IMR-90 (cell line): ENCODE results near the gene MFN2. TPM values are rescaled to one million over a fixed set of nuclear protein-coding genes. Genes with fewer than 3 reads are reported as not detected.

Experiments used
- ATAC-seq: fragments of 200-7000 bp; cut with Tn5 transposase; 2 replicates; pipeline ENCODE4 v1.9.1; 2020; ENCODE audit warnings: low read depth, mild to moderate bottlenecking, moderate library complexity
- BruUV-seq: library from RNA; stranded (reverse); fragments of 400-500 nt; replicated peaks from 2 replicates; lab custom pipeline; 2021; lab: Mats Ljungman, UMichigan
- CTCF ChIA-PET: fragments of 300-600 bp; formaldehyde crosslinking; extraction: SDS; loops from one replicate; lab custom pipeline; 2021; ENCODE audit warnings: antibody characterized with exemption; lab: Yijun Ruan, JAX
- POLR2A ChIA-PET: fragments of 300-600 bp; sonication (Branson Sonifier 250); formaldehyde crosslinking; loops from one replicate; lab custom pipeline; 2022; ENCODE audit warnings: antibody characterized with exemption; ENCODE audit not compliant: unreplicated experiment; lab: Charles Lee
- DNase-seq: peaks from one replicate; pipeline ENCODE4 v3.0.0; 2013
- H2AFZ ChIP-seq: replicated peaks from 2 replicates; pipeline ENCODE3; 2013; ENCODE audit warnings: low read length, mild to moderate bottlenecking; ENCODE audit not compliant: poor library complexity
- H2AK5ac ChIP-seq: 2 replicates; pipeline ENCODE4 v1.6.1; 2013; ENCODE audit warnings: low read depth, low read length, inconsistent platforms
- H2AK9ac ChIP-seq: replicated peaks from 2 replicates; pipeline ENCODE3; 2013; ENCODE audit warnings: mild to moderate bottlenecking, low read depth, low read length, moderate library complexity; ENCODE audit not compliant: poor library complexity
- H2BK120ac ChIP-seq: 2 replicates; pipeline ENCODE4 v1.6.1; 2013; ENCODE audit warnings: low read depth, low read length, inconsistent platforms
- H2BK15ac ChIP-seq: 3 replicates; pipeline ENCODE4 v1.6.1; 2013; ENCODE audit warnings: low read depth, low read length, inconsistent platforms
- H2BK20ac ChIP-seq: 2 replicates; pipeline ENCODE4 v1.6.1; 2013; ENCODE audit warnings: low read depth, mild to moderate bottlenecking, inconsistent platforms, low read length, moderate library complexity
- H2BK5ac ChIP-seq: 2 replicates; pipeline ENCODE4 v1.6.1; 2013; ENCODE audit warnings: mild to moderate bottlenecking, low read depth, low read length, inconsistent platforms; ENCODE audit not compliant: poor library complexity, severe bottlenecking
- H3K14ac ChIP-seq: replicated peaks from 2 replicates; pipeline ENCODE4 v1.6.1; 2013; ENCODE audit warnings: low read depth, low read length, inconsistent platforms
- H3K18ac ChIP-seq: 2 replicates; pipeline ENCODE4 v1.6.1; 2013; ENCODE audit warnings: low read depth, low read length, control low read depth
- H3K23ac ChIP-seq: 2 replicates; pipeline ENCODE4 v1.6.1; 2013; ENCODE audit warnings: low read depth, low read length, inconsistent platforms
- H3K27ac ChIP-seq: 2 replicates; pipeline ENCODE4 v1.5.1; 2013; ENCODE audit warnings: mild to moderate bottlenecking, control low read depth, low read length; ENCODE audit not compliant: insufficient read depth
- H3K27me3 ChIP-seq: 2 replicates; pipeline ENCODE4 v1.6.1; 2013; ENCODE audit warnings: low read length; ENCODE audit not compliant: control insufficient read depth, insufficient read depth
- H3K36me3 ChIP-seq: 2 replicates; pipeline ENCODE4 v1.6.1; 2013; ENCODE audit warnings: low read length, mixed read lengths; ENCODE audit not compliant: control insufficient read depth, insufficient read depth
- H3K4ac ChIP-seq: 2 replicates; pipeline ENCODE4 v1.6.1; 2013; ENCODE audit warnings: low read depth, low read length, inconsistent platforms
- H3K4me1 ChIP-seq: 2 replicates; pipeline ENCODE4 v1.6.1; 2013; ENCODE audit warnings: low read length, mixed read lengths; ENCODE audit not compliant: control insufficient read depth, insufficient read depth
- H3K4me2 ChIP-seq: 2 replicates; pipeline ENCODE4 v1.6.1; 2013; ENCODE audit warnings: low read depth, mild to moderate bottlenecking, control low read depth, low read length, moderate library complexity
- H3K4me3 ChIP-seq: 2 replicates; pipeline ENCODE4 v1.5.1; 2013; ENCODE audit warnings: low read depth, mild to moderate bottlenecking, control low read depth, low read length, moderate library complexity; ENCODE audit not compliant: insufficient read depth
- H3K56ac ChIP-seq: 2 replicates; pipeline ENCODE4 v1.6.1; 2013; ENCODE audit warnings: low read length, inconsistent platforms; ENCODE audit not compliant: insufficient read depth; ENCODE audit errors: extremely low read depth
- H3K79me1 ChIP-seq, 2 experiments: 2 replicates each; pipeline ENCODE4 v1.6.1; 2013; ENCODE audit warnings: low read length in 2 of 2, inconsistent platforms in 1 of 2, low read depth in 1 of 2
- H3K9ac ChIP-seq: 2 replicates; pipeline ENCODE4 v1.6.1; 2013; ENCODE audit warnings: low read depth, low read length, control low read depth
- H3K9me1 ChIP-seq: 2 replicates; pipeline ENCODE4 v1.6.1; 2013; ENCODE audit warnings: low read length, inconsistent platforms; ENCODE audit not compliant: insufficient read depth
- H3K9me3 ChIP-seq: 2 replicates; pipeline ENCODE4 v1.6.1; 2013; ENCODE audit warnings: low read length; ENCODE audit not compliant: control insufficient read depth, insufficient read depth
- H4K20me1 ChIP-seq: 2 replicates; pipeline ENCODE4 v1.6.1; 2013; ENCODE audit warnings: low read length, inconsistent platforms; ENCODE audit not compliant: insufficient read depth
- H4K5ac ChIP-seq: 2 replicates; pipeline ENCODE4 v1.6.1; 2013; ENCODE audit warnings: mild to moderate bottlenecking, low read depth, low read length, control low read depth
- H4K8ac ChIP-seq, 2 experiments: 2 replicates each; pipeline ENCODE4 v1.6.1; 2013; ENCODE audit warnings: low read depth in 2 of 2, low read length in 2 of 2, control low read depth in 1 of 2, inconsistent platforms in 1 of 2
- H4K91ac ChIP-seq: 2 replicates; pipeline ENCODE4 v1.6.1; 2013; ENCODE audit warnings: low read depth, low read length, inconsistent platforms; ENCODE audit not compliant: insufficient read depth
- BHLHE40 ChIP-seq: fragments of 150-350 bp; IDR thresholded peaks from 2 replicates; pipeline ENCODE4 v1.6.1; 2016; ENCODE audit warnings: mild to moderate bottlenecking, low read depth, low read length
- CHD1 ChIP-seq: IDR thresholded peaks from 2 replicates; pipeline ENCODE4 v1.6.1; 2012; ENCODE audit warnings: low read depth, low read length, improper control_type of control experiment
- ELK1 ChIP-seq: fragments of 150-350 bp; IDR thresholded peaks from 2 replicates; pipeline ENCODE4 v1.6.1; 2016; ENCODE audit warnings: low read depth, mild to moderate bottlenecking, low read length, moderate library complexity, borderline replicate concordance
- FOS ChIP-seq: fragments of 150-350 bp; IDR thresholded peaks from 2 replicates; pipeline ENCODE4 v1.6.1; 2016; ENCODE audit warnings: low read depth, low read length
- MAZ ChIP-seq: IDR thresholded peaks from 2 replicates; pipeline ENCODE4 v1.6.1; 2012; ENCODE audit warnings: low read depth, mild to moderate bottlenecking, low read length, improper control_type of control experiment, moderate library complexity, borderline replicate concordance
- MXI1 ChIP-seq: IDR thresholded peaks from 2 replicates; pipeline ENCODE4 v1.6.1; 2012; ENCODE audit warnings: low read depth, mild to moderate bottlenecking, low read length, moderate library complexity, borderline replicate concordance
- NFE2L2 ChIP-seq: fragments of 150-350 bp; IDR thresholded peaks from 2 replicates; pipeline ENCODE4 v1.6.1; 2016; ENCODE audit warnings: low read depth, mild to moderate bottlenecking, low read length
- POLR2A ChIP-seq: IDR thresholded peaks from 2 replicates; pipeline ENCODE4 v1.6.1; 2012; ENCODE audit warnings: mild to moderate bottlenecking, low read depth, low read length
- RAD21 ChIP-seq: IDR thresholded peaks from 2 replicates; pipeline ENCODE4 v1.6.1; 2012; ENCODE audit warnings: low read length, improper control_type of control experiment
- WGBS, 2 experiments: methylation state at CpG; one replicate each; pipeline versions ENCODE4 v1.1.5 to v1.1.7; 2013; ENCODE audit warnings: missing lambda C conversion rate in 2 of 2; ENCODE audit not compliant: insufficient read length in 1 of 2; ENCODE audit errors: extremely low coverage in 2 of 2; 5-methylcytosine and 5-hydroxymethylcytosine counted together
- dilution Hi-C: fragments of 300-500 bp; cut with HindIII; formaldehyde crosslinking; loops from one replicate; pipeline ENCODE4 v1.14.3; 2018; ENCODE audit warnings: low sequenced_read_pairs; ENCODE audit not compliant: unreplicated experiment
- in situ Hi-C: fragments of 300-500 bp; cut with MboI; formaldehyde crosslinking; loops from 3 replicates; pipeline ENCODE4 v1.14.3; 2019; ENCODE audit warnings: low sequenced_read_pairs, inconsistent platforms, mixed read lengths
- intact Hi-C: fragments of 100-400 bp; cut with micrococcal nuclease; formaldehyde crosslinking; loops from 2 replicates; pipeline ENCODE4 v1.10.0; 2022
- polyA plus RNA-seq, 3 experiments: library from polyadenylated mRNA; depleted of rRNA; stranded (reverse); fragments of >200 nt; gene quantifications; 2 replicates each; pipeline ENCODE4 v1.2.3, GENCODE V29; 2012; ENCODE audit warnings: low replicate concordance in 1 of 3
- total RNA-seq: library from RNA; depleted of rRNA; stranded (reverse); fragments of >200 nt; gene quantifications from 2 replicates; pipeline ENCODE4 v1.2.3, GENCODE V29; 2012

MFN2 gene
- total and polyA plus RNA-seq, 2 of the 4 experiments (the other 2 are of a cell fraction), result 52.8 to 84.2 TPM

DNA sequence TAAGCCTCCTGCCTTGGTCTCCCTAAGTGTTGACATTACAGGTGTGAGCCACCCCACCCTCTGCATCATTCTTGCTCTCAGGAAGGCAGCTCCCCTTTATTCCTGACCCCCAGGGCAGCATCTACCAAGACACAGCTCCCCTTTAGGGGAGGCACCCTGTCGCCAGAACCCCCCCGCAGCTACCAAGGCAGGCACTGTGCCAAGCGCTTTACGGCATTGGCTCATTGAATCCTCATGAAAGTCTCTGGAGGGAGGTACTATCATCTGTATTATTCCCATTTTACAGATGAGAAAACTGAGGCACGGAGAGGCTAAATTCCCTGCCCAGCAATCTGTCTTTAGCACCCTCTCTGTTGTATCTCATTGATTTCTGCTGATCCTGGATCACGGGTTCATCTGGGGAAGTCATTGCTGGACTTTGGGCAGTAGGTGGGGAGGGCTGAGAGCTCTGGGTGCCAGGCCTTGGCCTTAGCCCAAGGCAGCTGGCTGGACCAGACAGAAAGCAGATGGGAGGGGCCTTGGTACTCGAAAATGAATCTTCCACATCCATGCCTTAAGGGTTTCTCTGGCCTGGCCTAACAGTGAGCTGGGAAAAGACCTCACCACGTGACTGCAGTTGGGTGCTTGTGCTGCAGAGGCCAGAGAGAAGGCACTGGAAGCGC is 39.9 kb upstream of the MFN2 start:
- H3K56ac ChIP-seq, result no peak overlapping the region
- H4K5ac ChIP-seq, result no peak overlapping the region
- no peak overlapping the region for H2AK9ac ChIP-seq
- no peak overlapping the region for H3K14ac ChIP-seq
- H3K79me1 ChIP-seq, result peaks cover 18 to 80% of the 10 kb centered on the region in 2 experiments
- no peaks in the 10 kb centered on the region for H3K9me3 ChIP-seq
- no peak overlapping the region for H3K18ac ChIP-seq
- no peak overlapping the region for H2BK120ac ChIP-seq
- no peak overlapping the region for H3K9ac ChIP-seq
- no TSS peak for BruUV-seq
- intact Hi-C loops, result no loop called here
- H2BK15ac ChIP-seq, result no peak overlapping the region
- H3K23ac ChIP-seq, result no peak overlapping the region
- H4K91ac ChIP-seq, result no peak overlapping the region
- no CpG with 5 or more reads among the region's 9 CpGs for WGBS, 2 experiments
- H3K4me2 ChIP-seq, result no peak overlapping the region
- H2BK20ac ChIP-seq, result no peak overlapping the region
- peaks cover 19% of the 10 kb centered on the region for H3K9me1 ChIP-seq
- H2AK5ac ChIP-seq, result no peak overlapping the region
- H3K27me3 ChIP-seq, result no peaks in the 10 kb centered on the region
- H3K4me1 ChIP-seq, result peaks cover 14% of the 10 kb centered on the region
- ChIA-PET CTCF (no interaction called here), POLR2A (no interaction called here)
- H3K36me3 ChIP-seq, result peaks cover 44% of the 10 kb centered on the region
- TF ChIP-seq FOS (no peak), POLR2A (no peak), ELK1 (no peak), MAZ (no peak), MXI1 (no peak), BHLHE40 (no peak), NFE2L2 (no peak), CHD1 (no peak), RAD21 (no peak)
- no peak overlapping the region for H3K27ac ChIP-seq
- peaks cover 42% of the 10 kb centered on the region for H4K20me1 ChIP-seq
- DNase-seq, result peak; percentile 13
- H4K8ac ChIP-seq, result no peak overlapping the region
- H3K4ac ChIP-seq, result no peak overlapping the region
- no peak overlapping the region for H2AFZ ChIP-seq
- in situ Hi-C loops, result no loop called here
- dilution Hi-C loops, result no loop called here
- peak; percentile 19; the same call in 1 of the 2 replicates for ATAC-seq
- no peak overlapping the region for H3K4me3 ChIP-seq
- H2BK5ac ChIP-seq, result no peak overlapping the region
